Measurements from ENCODE around the gene TRPM6. TPM values are rescaled to one million over a fixed set of nuclear protein-coding genes. Genes with fewer than 3 reads are reported as not detected.
"Not testable (repeated sequence)": the region's sequence is repeated elsewhere in the genome, so short reads cannot be mapped to it uniquely, and the experiment has no call there.

Gene TRPM6
- polyA plus RNA-seq, 1 experiment, result 0.01 TPM

DNA sequence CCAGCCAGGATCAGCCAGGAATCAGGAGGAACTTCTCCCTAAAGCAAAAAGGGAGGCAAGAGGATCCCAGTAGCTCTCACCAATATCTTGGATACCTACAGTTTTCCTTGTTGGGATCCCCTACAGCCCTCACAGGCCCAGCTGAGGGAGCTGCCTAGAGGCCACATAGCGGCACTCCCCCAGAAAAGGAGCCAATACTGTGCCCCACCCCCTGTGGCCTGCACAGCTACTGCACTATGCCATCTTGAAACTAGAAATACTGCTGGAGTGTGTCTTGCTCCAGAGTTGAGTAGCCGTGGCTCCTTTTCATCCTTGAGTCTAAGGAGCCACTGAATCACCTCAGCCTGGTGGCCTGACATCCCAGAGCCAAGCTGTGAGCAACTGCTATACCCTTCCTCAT, 22.3 kb upstream of the TRPM6 start:
- CTCF ChIA-PET, result interaction anchor here (0.6 kb wide), 1 partner anchor 23 kb away, joined by 4 read pairs; no protein-coding TSS in a partner anchor
- no peaks in the 10 kb centered on the region for H3K27me3 ChIP-seq (ENCODE audit: control insufficient read depth, insufficient read depth, low read length)

DNA sequence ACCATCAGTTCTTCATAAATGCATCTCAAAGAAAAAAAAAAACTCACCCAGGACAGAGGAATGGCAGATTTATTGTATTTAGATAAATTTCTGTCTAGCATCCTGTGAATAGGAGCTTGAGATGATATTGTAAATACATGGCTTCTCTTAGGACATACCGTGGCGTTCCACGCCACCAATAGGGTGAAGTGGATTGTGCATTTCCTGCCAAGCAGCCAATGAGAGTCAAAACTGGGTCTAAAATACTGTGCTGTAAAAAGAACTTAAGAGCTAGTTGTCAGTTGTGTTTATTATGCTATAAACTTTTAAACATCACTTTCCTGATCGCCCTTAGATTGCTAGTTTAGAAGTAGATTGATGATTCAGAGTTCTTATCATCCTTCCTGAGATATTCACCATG, 20.9 kb upstream of the TRPM6 start:
- DNase-seq (ENCODE audit: low read depth, low spot score), result no peak
- ChIA-PET POLR2A (no interaction called here), CTCF (no interaction called here)
- Histone ChIP-seq H3K9me3 (ENCODE audit: control insufficient read depth, insufficient read depth, low read length) (no peaks in the 10 kb centered on the region), H3K27ac (ENCODE audit: low read depth, low read length) (no peak overlapping the region), H3K27me3 (ENCODE audit: control insufficient read depth, insufficient read depth, low read length) (no peaks in the 10 kb centered on the region), H3K4me3 (ENCODE audit: low read depth, low read length) (no peak overlapping the region)
- TF ChIP-seq, protein P1, sequence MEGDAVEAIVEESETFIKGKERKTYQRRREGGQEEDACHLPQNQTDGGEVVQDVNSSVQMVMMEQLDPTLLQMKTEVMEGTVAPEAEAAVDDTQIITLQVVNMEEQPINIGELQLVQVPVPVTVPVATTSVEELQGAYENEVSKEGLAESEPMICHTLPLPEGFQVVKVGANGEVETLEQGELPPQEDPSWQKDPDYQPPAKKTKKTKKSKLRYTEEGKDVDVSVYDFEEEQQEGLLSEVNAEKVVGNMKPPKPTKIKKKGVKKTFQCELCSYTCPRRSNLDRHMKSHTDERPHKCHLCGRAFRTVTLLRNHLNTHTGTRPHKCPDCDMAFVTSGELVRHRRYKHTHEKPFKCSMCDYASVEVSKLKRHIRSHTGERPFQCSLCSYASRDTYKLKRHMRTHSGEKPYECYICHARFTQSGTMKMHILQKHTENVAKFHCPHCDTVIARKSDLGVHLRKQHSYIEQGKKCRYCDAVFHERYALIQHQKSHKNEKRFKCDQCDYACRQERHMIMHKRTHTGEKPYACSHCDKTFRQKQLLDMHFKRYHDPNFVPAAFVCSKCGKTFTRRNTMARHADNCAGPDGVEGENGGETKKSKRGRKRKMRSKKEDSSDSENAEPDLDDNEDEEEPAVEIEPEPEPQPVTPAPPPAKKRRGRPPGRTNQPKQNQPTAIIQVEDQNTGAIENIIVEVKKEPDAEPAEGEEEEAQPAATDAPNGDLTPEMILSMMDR (IDR thresholded peaks at IDR 0.05; ENCODE audit: low read depth, low read length), result no peak

More for the DNA sequence above, 22.3 kb upstream of the TRPM6 start:
- no peak overlapping the region for H3K4me3 ChIP-seq (ENCODE audit: low read depth, low read length)
- POLR2A ChIA-PET, result interaction anchor here (0.7 kb wide), 1 partner anchor 178 kb away, joined by 7 read pairs; the partner anchor contains the start of gene NMRK1
- no peak for DNase-seq (ENCODE audit: low read depth, low spot score)
- H3K9me3 ChIP-seq (ENCODE audit: control insufficient read depth, insufficient read depth, low read length), result no peaks in the 10 kb centered on the region
- no peak overlapping the region for H3K27ac ChIP-seq (ENCODE audit: low read depth, low read length)
- TF ChIP-seq, protein P1 (IDR thresholded peaks at IDR 0.05; ENCODE audit: low read depth, low read length), result no peak

DNA sequence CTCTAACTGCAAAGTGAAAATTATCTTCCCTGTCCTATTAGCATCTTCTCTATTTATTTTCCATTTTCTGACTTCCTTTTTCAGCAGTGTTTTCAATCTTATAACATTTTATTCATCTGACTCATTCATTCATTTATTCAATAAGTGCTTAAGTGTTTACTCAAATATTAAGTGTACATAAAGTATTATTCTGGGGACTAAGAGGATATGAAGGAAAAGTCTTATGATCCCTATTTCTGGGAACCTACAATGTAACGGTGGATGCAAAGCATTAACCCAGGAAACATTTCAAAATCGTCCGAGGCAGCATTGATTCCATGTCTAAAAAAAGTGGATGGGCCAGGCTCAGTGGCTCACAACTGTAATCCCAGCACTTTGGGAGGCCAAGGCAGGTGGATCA, 19.4 kb upstream of the TRPM6 start:
- TF ChIP-seq, protein P1 (IDR thresholded peaks at IDR 0.05; ENCODE audit: low read depth, low read length), result no peak
- no peak overlapping the region for H3K27ac ChIP-seq (ENCODE audit: low read depth, low read length)
- H3K4me3 ChIP-seq (ENCODE audit: low read depth, low read length), result no peak overlapping the region
- no peaks in the 10 kb centered on the region for H3K9me3 ChIP-seq (ENCODE audit: control insufficient read depth, insufficient read depth, low read length)
- CTCF ChIA-PET, result no interaction called here
- POLR2A ChIA-PET, result no interaction called here
- DNase-seq (ENCODE audit: low read depth, low spot score), result no peak
- no peaks in the 10 kb centered on the region for H3K27me3 ChIP-seq (ENCODE audit: control insufficient read depth, insufficient read depth, low read length)

DNA sequence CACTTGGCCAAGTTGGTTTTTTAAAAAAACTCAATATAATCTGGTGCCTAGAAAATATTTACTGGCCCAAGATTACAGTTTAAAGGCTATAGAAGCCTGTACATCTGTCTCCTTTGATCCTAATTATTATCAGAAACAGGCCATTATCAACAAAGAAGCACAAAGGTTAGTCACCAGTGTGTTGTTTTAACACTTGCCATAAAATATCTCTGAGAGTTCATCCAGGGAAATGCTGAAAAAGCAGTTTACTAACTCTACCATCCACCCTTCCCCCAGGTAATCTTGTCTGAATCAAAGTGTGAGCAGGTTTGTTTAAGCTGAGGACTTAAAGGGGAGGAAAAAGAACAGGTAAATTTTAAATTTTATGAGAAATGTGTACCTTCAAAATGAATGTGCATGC, 13.3 kb upstream of the TRPM6 start:
- H3K27ac ChIP-seq (ENCODE audit: low read depth, low read length), result no peak overlapping the region
- H3K27me3 ChIP-seq (ENCODE audit: control insufficient read depth, insufficient read depth, low read length), result no peaks in the 10 kb centered on the region
- H3K4me3 ChIP-seq (ENCODE audit: low read depth, low read length), result no peak overlapping the region
- no peaks in the 10 kb centered on the region for H3K9me3 ChIP-seq (ENCODE audit: control insufficient read depth, insufficient read depth, low read length)
- TF ChIP-seq, protein P1 (IDR thresholded peaks at IDR 0.05; ENCODE audit: low read depth, low read length), result no peak
- CTCF ChIA-PET, result no interaction called here
- DNase-seq (ENCODE audit: low read depth, low spot score), result no peak
- POLR2A ChIA-PET, result no interaction called here

DNA sequence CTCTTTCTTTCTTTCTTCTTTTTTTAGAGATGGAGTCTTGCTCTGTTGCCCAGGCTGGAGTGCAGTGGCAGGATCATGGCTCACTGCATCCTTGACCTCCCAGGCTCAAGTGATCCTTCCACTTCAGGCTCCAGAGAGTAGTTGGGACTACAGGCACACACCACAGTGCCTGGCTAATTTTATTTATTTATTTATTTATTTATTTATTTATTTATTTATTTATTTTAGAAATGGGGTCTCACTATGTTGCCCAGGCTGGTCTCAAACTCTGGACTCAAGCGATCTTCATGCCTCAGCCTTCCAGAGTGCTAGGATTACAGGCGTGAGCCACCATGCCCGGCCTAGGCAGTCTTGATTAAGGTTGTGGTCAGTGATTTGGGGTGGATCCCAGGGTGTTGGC, 728 bp upstream of the TRPM6 start:
- H3K4me3 ChIP-seq (ENCODE audit: low read depth, low read length); H3K27ac ChIP-seq (ENCODE audit: low read depth, low read length); DNase-seq (ENCODE audit: low read depth, low spot score); H3K9me3 ChIP-seq (ENCODE audit: control insufficient read depth, insufficient read depth, low read length); POLR2A ChIA-PET; H3K27me3 ChIP-seq (ENCODE audit: control insufficient read depth, insufficient read depth, low read length): not testable (repeated sequence)
- CTCF ChIA-PET, result interaction anchor here (1.1 to 1.6 kb wide), 2 partner anchors 64 to 114 kb away, joined by 3 to 5 read pairs; partner anchors contain the start of gene C9orf40
